Right ventricle myocardium inferior (tissue), 1 donor: ENCODE data around the gene SEM1. TPM values are rescaled to one million over a fixed set of nuclear protein-coding genes. Genes with fewer than 3 reads are reported as not detected.
"Not testable (repeated sequence)": the region's sequence is repeated elsewhere in the genome, so short reads cannot be mapped to it uniquely, and the experiment has no call there.

ENCODE experiments used
- ATAC-seq: fragments of 200-7000 bp; cut with Tn5 transposase; one replicate; pipeline ENCODE4 v1.9.1; 2020; ENCODE audit warnings: mild to moderate bottlenecking, moderate library complexity
- DNase-seq: peaks from one replicate; pipeline ENCODE4 v3.0.0; 2021; ENCODE audit errors: missing footprints
- intact Hi-C: fragments of 100-400 bp; cut with DNase I; formaldehyde crosslinking; loops from one replicate; pipeline ENCODE4 v1.11.0; 2022
- total RNA-seq: library from RNA; stranded (reverse); fragmentation: NEBNext Ultra II Directional; extraction: Animal tissue kit (Norgen Biotek cat#: 25700); gene quantifications from one replicate; pipeline ENCODE4 v1.2.1, GENCODE V29; 2021
- donor health status: DM: no; HTN: yes; CAD: no; lungs with severe emphysema.

Gene SEM1
- total RNA-seq, 1 donor from 2014 or later: 44.8 TPM

- intact Hi-C loops: no loop called here
- DNase-seq: no peak
These were observed 774 bp downstream of the SEM1 start for GRCh38 chr7:96708872-96709271.

GRCh38 chr7:96707901-96708774, 1.5 kb downstream of the SEM1 start:
- intact Hi-C loops: no loop called here
- DNase-seq: no peak
- ATAC-seq: no peak

More at GRCh38 chr7:96708872-96709271, 774 bp downstream of the SEM1 start:
- ATAC-seq: no peak

GRCh38 chr7:96701258-96701657, 8.4 kb downstream of the SEM1 start:
- intact Hi-C loops: no loop called here
- DNase-seq: no peak
- ATAC-seq: no peak

- ATAC-seq: no peak
- intact Hi-C loops: no loop called here
These were observed 9.1 kb downstream of the SEM1 start for GRCh38 chr7:96700516-96700915.

GRCh38 chr7:96699219-96699871, 10.3 kb downstream of the SEM1 start:
- intact Hi-C loops: no loop called here
- no peak for DNase-seq
- no peak for ATAC-seq

More at GRCh38 chr7:96700516-96700915, 9.1 kb downstream of the SEM1 start:
- DNase-seq: no peak

GRCh38 chr7:96698449-96698848, 11.2 kb downstream of the SEM1 start:
- intact Hi-C loops, DNase-seq, ATAC-seq: not testable (repeated sequence)

GRCh38 chr7:96697822-96698221, 11.8 kb downstream of the SEM1 start:
- intact Hi-C loops: no loop called here
- ATAC-seq: no peak
- DNase-seq: no peak

GRCh38 chr7:96695581-96695980, 14.1 kb downstream of the SEM1 start:
- no peak for DNase-seq
- no peak for ATAC-seq
- intact Hi-C loops: no loop called here

GRCh38 chr7:96694082-96694481, 15.6 kb downstream of the SEM1 start:
- DNase-seq (no peak), ATAC-seq (no peak)
- intact Hi-C loops: no loop called here

- no peak for ATAC-seq
- DNase-seq: no peak
- intact Hi-C loops: no loop called here
These were observed 17.9 kb downstream of the SEM1 start for GRCh38 chr7:96691702-96692101.

- intact Hi-C loops: no loop called here
- no peak for ATAC-seq
- DNase-seq: no peak
These were observed 20.2 kb downstream of the SEM1 start for GRCh38 chr7:96689414-96689813.

- intact Hi-C loops: no loop called here
- no peak for ATAC-seq
- no peak for DNase-seq
These were observed 23.3 kb downstream of the SEM1 start for GRCh38 chr7:96686305-96686704.

- DNase-seq (no peak), ATAC-seq (no peak)
- intact Hi-C loops: no loop called here
These were observed 23.9 kb downstream of the SEM1 start for GRCh38 chr7:96685755-96686154.

GRCh38 chr7:96685353-96685752, 24.3 kb downstream of the SEM1 start:
- intact Hi-C loops: no loop called here
- DNase-seq: no peak
- ATAC-seq: no peak

- no peak for DNase-seq
- intact Hi-C loops: no loop called here
- ATAC-seq: no peak
These were observed 29.8 kb downstream of the SEM1 start for GRCh38 chr7:96679886-96680285.

GRCh38 chr7:96676919-96677318, 32.7 kb downstream of the SEM1 start:
- DNase-seq: no peak
- intact Hi-C loops: no loop called here
- no peak for ATAC-seq

GRCh38 chr7:96675548-96675947, 34.1 kb downstream of the SEM1 start:
- DNase-seq (no peak), ATAC-seq (no peak)
- intact Hi-C loops: no loop called here

GRCh38 chr7:96674565-96674964, 35.1 kb downstream of the SEM1 start:
- intact Hi-C loops: no loop called here
- no peak for ATAC-seq
- no peak for DNase-seq

- ATAC-seq: no peak
- DNase-seq: no peak
- intact Hi-C loops: no loop called here
These were observed 37.8 kb downstream of the SEM1 start for GRCh38 chr7:96671854-96672253.
